Stomach smooth muscle (tissue), 2 donors: Measurements from ENCODE around the gene TEX19.
"Not testable (repeated sequence)": the region's sequence is repeated elsewhere in the genome, so short reads cannot be mapped to it uniquely, and the experiment has no call there.

Source experiments
- H3K27ac ChIP-seq: one replicate; pipeline ENCODE4 v1.7.0; 2013; ENCODE audit warnings: mild to moderate bottlenecking, low read length, inconsistent platforms
- H3K27me3 ChIP-seq, 2 donors: one replicate each; pipeline ENCODE4 v1.7.0; 2013; ENCODE audit warnings: low read length in 2 of 2; ENCODE audit not compliant: insufficient read depth in 2 of 2, control insufficient read depth in 1 of 2
- H3K36me3 ChIP-seq, 2 donors: one replicate each; pipeline ENCODE4 v1.7.0; 2013; ENCODE audit warnings: low read length in 2 of 2; ENCODE audit not compliant: control insufficient read depth in 2 of 2, insufficient read depth in 2 of 2
- H3K4me1 ChIP-seq: one replicate; pipeline ENCODE4 v1.7.0; 2013; ENCODE audit warnings: low read length; ENCODE audit not compliant: control insufficient read depth, insufficient read depth
- H3K4me3 ChIP-seq, 2 donors: one replicate each; pipeline ENCODE4 v1.7.0; 2013; ENCODE audit warnings: low read length in 2 of 2
- H3K9ac ChIP-seq, 2 donors: one replicate each; pipeline ENCODE4 v1.7.0; 2013; ENCODE audit warnings: low read length in 2 of 2, mild to moderate bottlenecking in 1 of 2
- H3K9me3 ChIP-seq, 2 donors: one replicate each; pipeline ENCODE4 v1.7.0; 2013; ENCODE audit warnings: low read length in 2 of 2; ENCODE audit not compliant: control insufficient read depth in 2 of 2
- donor health status: healthy.
- donor health status: Pancreatic carcinoma.

Gene TEX19

GRCh38 chr17:82350182-82351030 lies 8.6 kb upstream of the TEX19 start:
- Histone ChIP-seq H3K4me1 (peaks cover 7% of the 10 kb centered on the region), H3K27ac (no peak overlapping the region)

DNA sequence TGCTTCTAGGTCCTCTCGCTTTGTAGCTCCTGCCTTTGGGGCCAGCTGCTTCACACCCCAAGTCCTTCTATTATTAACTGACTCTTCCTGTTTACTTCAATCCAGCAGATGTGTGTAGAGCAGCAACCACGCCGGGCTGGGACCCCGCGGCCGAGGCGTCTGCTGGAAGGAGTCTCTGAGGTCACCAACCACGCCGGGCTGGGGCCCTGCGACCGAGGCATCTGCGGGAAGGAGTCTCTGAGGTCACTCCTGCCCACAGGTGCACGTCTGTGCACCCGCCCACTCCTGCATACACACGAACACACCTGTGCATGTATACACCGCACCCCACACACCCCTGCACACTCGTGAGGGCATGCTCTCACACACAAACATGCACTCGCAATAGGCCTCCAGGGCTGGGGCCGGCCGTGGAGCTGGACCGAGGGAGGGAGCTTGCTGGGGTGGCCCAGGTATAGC lies 7.8 kb upstream of the TEX19 start:
- Histone ChIP-seq H3K27me3 (peaks cover 4 to 11% of the 10 kb centered on the region in 2 donors), H3K9ac (no peak overlapping the region), H3K4me3 (no peak overlapping the region), H3K4me1 (peaks cover 7% of the 10 kb centered on the region), H3K36me3 (no peaks in the 10 kb centered on the region), H3K9me3 (no peaks in the 10 kb centered on the region), H3K27ac (no peak overlapping the region)

More at GRCh38 chr17:82350182-82351030, 8.6 kb upstream of the TEX19 start:
- Histone ChIP-seq H3K27me3 (peaks cover 0 to 8% of the 10 kb centered on the region in 2 donors), H3K9me3 (no peaks in the 10 kb centered on the region), H3K9ac (no peak overlapping the region), H3K36me3 (no peaks in the 10 kb centered on the region), H3K4me3 (no peak overlapping the region)

- H3K36me3 ChIP-seq: no peaks in the 10 kb centered on the region
- no peaks in the 10 kb centered on the region for H3K9me3 ChIP-seq
- no peak overlapping the region for H3K4me3 ChIP-seq
- no peak overlapping the region for H3K27ac ChIP-seq
- no peak overlapping the region for H3K9ac ChIP-seq
- H3K4me1 ChIP-seq: peaks cover 7% of the 10 kb centered on the region
- H3K27me3 ChIP-seq: peaks cover 10 to 15% of the 10 kb centered on the region in 2 donors
Measured at GRCh38 chr17:82351713-82352488, 7.1 kb upstream of the TEX19 start.

GRCh38 chr17:82353484-82353883 lies 5.6 kb upstream of the TEX19 start:
- Histone ChIP-seq H3K4me3 (no peak overlapping the region), H3K36me3 (no peaks in the 10 kb centered on the region), H3K9ac (no peak overlapping the region), H3K9me3 (no peaks in the 10 kb centered on the region), H3K4me1 (peaks cover 7% of the 10 kb centered on the region), H3K27ac (no peak overlapping the region), H3K27me3 (peaks cover 17 to 22% of the 10 kb centered on the region in 2 donors)

GRCh38 chr17:82354804-82355308 lies 4.2 kb upstream of the TEX19 start:
- no peak overlapping the region for H3K9ac ChIP-seq
- H3K4me3 ChIP-seq: no peak overlapping the region
- H3K36me3 ChIP-seq: no peaks in the 10 kb centered on the region
- peaks cover 20 to 23% of the 10 kb centered on the region in 2 donors for H3K27me3 ChIP-seq
- no peak overlapping the region for H3K27ac ChIP-seq
- no peaks in the 10 kb centered on the region for H3K9me3 ChIP-seq
- H3K4me1 ChIP-seq: peaks cover 9% of the 10 kb centered on the region

DNA sequence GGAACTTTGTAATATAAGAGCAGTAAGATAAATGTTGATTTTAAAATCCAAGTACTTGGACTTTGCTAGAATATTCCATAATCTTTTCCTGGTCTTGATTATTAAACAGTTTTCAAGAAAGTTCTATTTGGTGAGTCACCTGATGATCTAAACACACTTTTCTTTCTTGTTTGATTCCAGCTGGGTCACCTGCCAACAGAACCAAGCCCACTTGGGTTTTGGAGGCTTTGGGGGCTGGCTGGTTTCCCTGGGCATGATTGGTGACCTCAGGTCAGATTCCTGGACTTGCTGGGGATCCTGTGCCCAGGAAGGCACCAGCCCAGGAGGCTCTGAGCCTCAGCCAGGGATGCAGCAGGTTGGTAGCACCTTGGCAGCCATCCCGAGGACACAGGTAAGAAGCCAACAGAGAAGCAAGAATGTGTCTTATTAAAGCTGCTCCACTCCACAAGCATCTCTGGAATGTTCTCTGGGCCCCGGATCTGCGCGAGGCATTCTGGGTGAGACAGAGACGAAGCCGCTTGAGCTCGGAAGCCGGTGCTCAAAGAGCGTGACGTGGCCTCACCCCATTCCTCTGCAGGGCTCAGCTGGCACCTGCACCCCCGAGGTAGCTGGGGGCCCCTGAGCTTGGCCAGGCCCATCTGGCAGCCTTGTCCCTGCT lies 3.1 kb upstream of the TEX19 start:
- Histone ChIP-seq H3K9me3 (no peaks in the 10 kb centered on the region), H3K9ac (no peak overlapping the region), H3K27ac (no peak overlapping the region), H3K36me3 (no peaks in the 10 kb centered on the region), H3K4me1 (peaks cover 9% of the 10 kb centered on the region), H3K27me3 (peaks cover 20 to 23% of the 10 kb centered on the region in 2 donors), H3K4me3 (no peak overlapping the region)

- no peaks in the 10 kb centered on the region for H3K36me3 ChIP-seq
- H3K9me3 ChIP-seq: no peaks in the 10 kb centered on the region
- no peak overlapping the region for H3K9ac ChIP-seq
- H3K4me1 ChIP-seq: peaks cover 5% of the 10 kb centered on the region
- H3K27me3 ChIP-seq: peaks cover 20 to 23% of the 10 kb centered on the region in 2 donors
- no peak overlapping the region for H3K27ac ChIP-seq
- H3K4me3 ChIP-seq: no peak overlapping the region
Measured at GRCh38 chr17:82356845-82357355, 2.1 kb upstream of the TEX19 start.

DNA sequence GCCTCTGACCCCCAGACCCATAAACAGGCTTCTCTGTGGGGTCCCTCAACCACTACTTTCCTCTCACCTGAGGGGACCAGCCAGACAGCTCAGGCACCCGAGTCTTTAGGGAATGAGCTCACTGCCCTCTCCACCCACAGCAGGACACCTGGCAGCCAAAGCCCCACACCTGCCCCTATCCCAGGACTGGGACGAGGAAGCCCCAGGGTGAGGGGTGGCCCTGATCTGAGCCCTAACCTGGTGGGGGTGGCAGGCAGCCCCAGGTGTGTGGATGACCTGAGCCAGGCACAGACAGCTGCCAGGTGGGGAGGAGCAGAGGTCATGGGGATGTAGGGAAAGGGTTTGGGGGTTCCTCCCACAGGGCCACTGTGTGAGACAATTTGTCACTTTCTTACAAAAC lies 1.7 kb upstream of the TEX19 start:
- H3K36me3 ChIP-seq: no peaks in the 10 kb centered on the region
- peaks cover 20 to 23% of the 10 kb centered on the region in 2 donors for H3K27me3 ChIP-seq
- H3K9ac ChIP-seq: no peak overlapping the region
- no peak overlapping the region for H3K4me3 ChIP-seq
- no peaks in the 10 kb centered on the region for H3K9me3 ChIP-seq
- peaks cover 2% of the 10 kb centered on the region for H3K4me1 ChIP-seq
- no peak overlapping the region for H3K27ac ChIP-seq

DNA sequence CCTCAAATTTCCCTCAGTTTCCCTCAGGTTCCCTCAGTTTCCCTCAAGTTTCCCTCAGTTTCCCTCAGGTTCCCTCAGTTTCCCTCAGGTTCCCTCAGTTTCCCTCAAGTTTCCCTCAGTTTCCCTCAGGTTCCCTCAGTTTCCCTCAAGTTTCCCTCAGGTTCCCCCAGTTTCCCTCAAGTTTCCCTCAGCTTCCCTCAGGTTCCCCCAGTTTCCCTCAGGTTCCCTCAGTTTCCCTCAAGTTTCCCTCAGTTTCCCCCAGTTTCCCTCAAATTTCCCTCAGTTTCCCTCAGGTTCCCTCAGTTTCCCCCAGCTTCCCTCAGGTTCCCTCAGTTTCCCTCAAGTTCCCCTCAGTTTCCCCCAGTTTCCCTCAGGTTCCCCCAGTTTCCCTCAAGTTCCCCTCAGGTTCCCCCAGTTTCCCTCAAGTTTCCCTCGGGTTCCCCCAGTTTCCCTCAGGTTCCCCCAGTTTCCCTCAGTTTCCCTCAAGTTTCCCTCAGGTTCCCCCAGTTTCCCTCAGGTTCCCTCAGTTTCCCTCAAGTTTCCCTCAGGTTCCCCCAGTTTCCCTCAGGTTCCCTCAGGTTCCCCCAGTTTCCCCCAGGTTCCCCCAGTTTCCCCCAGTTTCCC lies 516 bp downstream of the TEX19 start:
- H3K9ac ChIP-seq, H3K4me3 ChIP-seq, H3K4me1 ChIP-seq, H3K36me3 ChIP-seq, H3K27ac ChIP-seq, H3K9me3 ChIP-seq: not testable (repeated sequence)
- peaks cover 16 to 23% of the 10 kb centered on the region in 2 donors for H3K27me3 ChIP-seq
